GM21381 (cell line): ENCODE measurements around the gene DENND6A.
"Not testable (repeated sequence)": the region's sequence is repeated elsewhere in the genome, so short reads cannot be mapped to it uniquely, and the experiment has no call there.

Experiments used
- ATAC-seq: cut with Tn5 transposase; IDR thresholded peaks from one replicate; pipeline ENCODE4 v1.9.1; 2021; ENCODE audit warnings: mild to moderate bottlenecking, moderate library complexity; ENCODE audit not compliant: unreplicated experiment

The DENND6A gene

DNA sequence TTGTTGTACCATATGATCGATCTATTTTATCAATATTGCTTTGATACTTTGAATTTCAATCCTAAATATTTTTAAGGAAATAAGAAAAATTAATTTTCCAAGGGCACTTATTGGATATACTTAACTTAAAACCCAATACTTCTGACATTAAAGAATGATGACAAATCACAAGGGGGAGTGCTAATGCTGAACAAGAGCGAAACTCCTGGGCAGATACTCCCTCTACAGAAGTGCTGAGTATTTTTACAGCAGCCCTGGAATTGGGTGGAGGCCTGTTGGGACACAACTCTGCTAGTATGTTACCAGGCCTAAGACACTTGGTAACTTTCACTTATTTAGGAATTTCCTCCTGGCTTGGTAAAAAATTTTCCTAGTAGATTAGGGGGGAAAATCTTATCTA, 46.2 kb downstream of the DENND6A start:
- no peak for ATAC-seq

DNA sequence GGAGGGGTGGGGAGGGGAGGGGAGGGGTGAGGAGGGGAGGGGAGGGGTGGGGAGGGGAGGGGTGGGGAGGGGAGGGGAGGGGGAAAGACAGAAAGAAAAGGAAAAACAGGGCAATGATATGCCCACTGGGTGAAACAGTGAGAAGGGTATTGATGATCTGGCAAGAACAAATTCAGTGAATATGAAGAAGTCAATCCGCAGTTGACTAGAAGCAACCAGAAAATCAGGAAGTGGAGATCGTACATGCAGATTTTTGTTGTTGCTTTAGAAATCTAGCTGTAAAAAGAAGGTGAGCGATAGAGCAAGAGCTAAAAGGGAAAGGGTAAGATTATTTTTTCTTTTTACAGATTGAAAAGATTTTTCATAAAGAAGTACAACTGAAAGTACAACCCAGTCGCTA, 48.1 kb downstream of the DENND6A start:
- ATAC-seq: no peak

- ATAC-seq: no peak
These were observed 55.5 kb downstream of the DENND6A start for GRCh38 chr3:57637391-57637790.

- ATAC-seq: not testable (repeated sequence)
These were observed 58.6 kb downstream of the DENND6A start for GRCh38 chr3:57634259-57634658.

GRCh38 chr3:57627976-57628375, 64.9 kb downstream of the DENND6A start:
- no peak for ATAC-seq

DNA sequence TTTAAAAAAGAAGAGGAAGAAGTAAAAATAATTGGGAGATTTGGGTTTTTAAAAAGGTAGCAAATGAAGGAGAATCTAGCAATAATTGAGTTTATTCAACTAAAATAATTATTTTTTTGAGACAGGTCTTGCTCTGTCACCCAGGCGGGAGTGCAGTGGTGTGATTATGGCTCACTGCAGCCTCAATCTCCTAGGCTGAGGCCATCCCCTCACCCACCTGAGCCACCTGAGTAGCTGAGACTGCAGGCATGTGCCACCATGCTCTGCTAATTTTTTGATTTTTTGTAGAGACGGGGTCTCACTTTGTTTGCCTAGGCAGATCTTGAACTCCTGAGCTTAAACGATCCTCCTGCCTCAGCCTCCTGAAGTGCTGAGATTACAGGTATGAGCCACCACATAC, 68.1 kb downstream of the DENND6A start:
- no peak for ATAC-seq

DNA sequence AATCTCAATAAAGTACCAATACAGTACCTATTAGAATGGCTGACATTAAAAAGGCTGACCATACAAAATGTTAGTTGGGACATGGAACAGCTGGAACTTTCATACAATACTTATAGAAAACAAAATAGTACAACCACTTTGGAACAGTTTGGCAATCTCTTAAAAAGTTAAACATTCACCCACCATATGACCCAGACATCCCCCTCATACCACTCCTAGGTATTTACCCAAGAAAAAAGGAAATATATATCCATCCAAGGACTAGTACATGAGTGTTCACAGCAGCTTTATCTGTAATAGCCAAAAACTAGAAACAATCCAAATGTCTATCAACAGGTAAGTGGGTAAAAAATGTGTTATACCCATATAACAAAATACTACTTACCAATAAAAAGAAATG, 70.5 kb downstream of the DENND6A start:
- ATAC-seq: no peak

GRCh38 chr3:57617739-57618138, 75.1 kb downstream of the DENND6A start:
- ATAC-seq: no peak

DNA sequence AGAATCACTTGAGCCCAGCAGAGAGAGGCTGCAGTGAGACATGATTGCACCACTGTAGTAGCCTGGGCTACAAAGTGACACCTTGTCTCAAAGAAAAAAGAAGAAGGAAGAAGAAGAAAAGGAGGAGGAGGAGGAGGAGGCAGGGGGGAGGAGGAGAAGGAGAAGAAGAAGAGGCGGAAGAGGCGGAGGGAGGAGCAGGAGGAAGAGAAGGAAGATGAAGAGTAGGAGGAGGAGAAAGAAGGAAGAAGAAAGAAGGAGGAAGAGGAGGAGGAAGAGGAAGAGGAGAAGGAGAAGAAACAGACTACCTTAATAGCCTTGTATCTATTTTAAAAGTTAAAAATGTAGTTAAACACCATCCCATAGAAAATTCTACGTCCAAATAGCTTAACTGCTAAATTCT, 76.6 kb downstream of the DENND6A start:
- ATAC-seq: no peak

DNA sequence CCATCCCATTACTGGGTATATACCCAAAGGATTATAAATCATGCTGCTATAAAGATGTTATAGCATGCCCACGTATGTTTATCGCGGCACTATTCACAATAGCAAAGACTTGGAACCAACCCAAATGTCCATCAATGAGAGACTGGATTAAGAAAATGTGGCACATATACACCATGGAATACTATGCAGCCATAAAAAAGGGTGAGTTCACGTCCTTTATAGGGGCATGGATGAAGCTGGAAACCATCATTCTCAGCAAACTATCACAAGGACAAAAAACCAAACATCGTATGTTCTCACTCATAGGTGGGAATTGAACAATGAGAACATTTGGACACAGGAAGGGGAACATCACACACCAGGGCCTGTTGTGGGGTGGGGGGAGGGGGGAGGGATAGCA, 81.0 kb downstream of the DENND6A start:
- not testable (repeated sequence) for ATAC-seq

- ATAC-seq: no peak
These were observed 87.2 kb downstream of the DENND6A start for GRCh38 chr3:57605683-57606082.

DNA sequence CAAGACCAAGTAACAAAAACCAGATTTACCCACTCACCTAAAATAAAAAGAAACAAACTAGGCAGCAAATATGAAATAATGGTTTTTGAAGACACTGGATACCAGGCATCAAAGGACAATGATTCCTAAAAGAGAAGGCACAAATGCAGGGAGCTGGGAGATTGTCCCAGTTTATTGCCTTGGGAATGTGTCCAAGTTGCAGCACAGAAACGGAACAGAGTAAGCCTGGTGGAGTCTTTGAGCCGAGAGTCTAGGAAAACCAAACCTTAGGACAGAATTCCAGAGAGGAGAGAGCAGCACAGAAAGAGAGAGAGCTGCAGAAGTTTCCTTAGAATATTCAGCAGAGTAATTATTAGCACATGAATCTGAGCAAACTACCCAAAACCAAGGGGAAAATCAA, 87.9 kb downstream of the DENND6A start:
- ATAC-seq: no peak

DNA sequence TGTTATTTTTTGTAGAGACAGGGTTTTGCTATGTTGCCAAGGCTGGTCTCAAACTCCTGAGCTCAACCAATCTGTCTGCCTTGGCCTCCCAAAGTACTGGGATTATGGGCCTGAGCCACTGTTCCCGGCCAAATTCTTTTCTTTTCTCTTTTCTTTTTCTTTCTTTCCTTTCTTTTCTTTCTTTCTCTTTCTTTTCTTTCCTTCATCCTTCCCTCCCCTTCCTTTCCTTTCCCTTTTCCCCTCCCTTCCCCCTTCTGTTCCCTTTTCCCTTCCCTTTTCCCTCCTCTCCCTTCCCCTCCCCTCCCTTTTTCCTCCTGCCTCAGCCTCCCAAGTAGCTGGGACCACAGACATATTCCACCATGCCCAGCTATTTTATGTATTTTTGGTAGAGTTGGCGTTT, 92.7 kb downstream of the DENND6A start:
- ATAC-seq: no peak

GRCh38 chr3:57598765-57599360, 94.0 kb downstream of the DENND6A start:
- ATAC-seq: no peak

- ATAC-seq: peak; percentile 92
These were observed 95.6 kb downstream of the DENND6A start, which contains the start of gene ARF4 for GRCh38 chr3:57597127-57597923. Gene ARF4, minus strand, starts transcription at chr3:57597344. Its CDS starts 204 bp downstream, at chr3:57597140.

GRCh38 chr3:57596495-57597126, 96.3 kb downstream of the DENND6A start:
- ATAC-seq: peak; percentile 1

GRCh38 chr3:57594576-57594975, 98.3 kb downstream of the DENND6A start:
- no peak for ATAC-seq

GRCh38 chr3:57594144-57594543, 98.7 kb downstream of the DENND6A start:
- no peak for ATAC-seq

DNA sequence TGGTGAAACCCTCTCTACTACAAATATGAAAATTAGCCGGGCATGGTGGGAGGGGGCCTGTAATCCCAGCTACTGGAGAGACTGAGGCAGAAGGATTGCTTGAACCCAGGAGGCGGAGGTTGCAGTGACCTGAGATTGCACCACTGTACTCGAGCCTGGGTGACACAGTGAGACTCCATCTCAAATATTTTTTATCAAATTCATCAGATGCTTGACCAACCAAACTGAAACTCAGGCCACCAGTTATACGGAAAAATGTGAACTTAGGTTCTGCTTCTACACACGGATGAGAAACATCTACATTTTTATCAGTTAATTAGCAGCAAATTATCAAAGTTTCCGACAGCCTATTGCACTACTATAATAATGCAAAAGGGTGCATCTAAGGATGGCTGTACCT, 100.6 kb downstream of the DENND6A start:
- no peak for ATAC-seq

DNA sequence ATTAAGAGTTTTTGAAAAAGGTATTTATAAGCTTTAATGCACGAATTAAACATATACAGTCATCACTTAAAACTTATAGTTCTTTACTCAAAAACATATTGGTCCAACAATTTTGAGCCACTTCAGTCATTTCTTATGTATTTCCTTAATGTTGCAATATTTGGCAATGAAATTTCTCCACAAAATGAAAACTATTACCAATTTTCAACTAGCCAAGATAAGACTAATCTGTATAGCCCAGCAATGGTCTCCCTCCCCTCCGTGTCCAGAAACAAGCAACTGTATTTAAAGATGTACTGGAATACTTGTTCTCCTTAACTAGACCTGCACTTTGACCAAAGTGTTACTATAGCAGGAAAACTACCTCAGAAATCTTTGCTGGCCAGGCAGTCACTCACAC, 105.0 kb downstream of the DENND6A start:
- no peak for ATAC-seq

- no peak for ATAC-seq
These were observed 106.1 kb downstream of the DENND6A start for GRCh38 chr3:57586778-57587177.

GRCh38 chr3:57583544-57583943, 109.3 kb downstream of the DENND6A start:
- no peak for ATAC-seq
